ENCODE results near the gene FKBP8.

The FKBP8 gene

GRCh38 chr19:18520848-18521691, 22.3 kb downstream of the FKBP8 start:
- no peak for DNase-seq

GRCh38 chr19:18519962-18520847, 23.2 kb downstream of the FKBP8 start:
- no peak for DNase-seq

GRCh38 chr19:18518639-18519038, 24.7 kb downstream of the FKBP8 start:
- DNase-seq = no peak

- DNase-seq = no peak
Measured at GRCh38 chr19:18517606-18518005, 25.8 kb downstream of the FKBP8 start.

GRCh38 chr19:18515959-18516358, 27.4 kb downstream of the FKBP8 start:
- no peak for DNase-seq

GRCh38 chr19:18514800-18515682, 28.3 kb downstream of the FKBP8 start:
- no peak for DNase-seq

- DNase-seq = no peak
Measured at GRCh38 chr19:18513868-18514267, 29.5 kb downstream of the FKBP8 start.

- DNase-seq = no peak
Measured at GRCh38 chr19:18510216-18510615, 33.2 kb downstream of the FKBP8 start.

- DNase-seq = no peak
Measured at GRCh38 chr19:18508585-18508984, 34.8 kb downstream of the FKBP8 start.

- DNase-seq = no peak
Measured at GRCh38 chr19:18507727-18508440, 35.5 kb downstream of the FKBP8 start.

- DNase-seq = no peak
Measured at GRCh38 chr19:18507021-18507726, 36.2 kb downstream of the FKBP8 start.

- no peak for DNase-seq
Measured at GRCh38 chr19:18506101-18506930, 37.1 kb downstream of the FKBP8 start.

- DNase-seq = no peak
Measured at GRCh38 chr19:18504886-18505610, 38.3 kb downstream of the FKBP8 start.

GRCh38 chr19:18503971-18504885, 39.1 kb downstream of the FKBP8 start:
- no peak for DNase-seq

GRCh38 chr19:18503337-18503970, 39.9 kb downstream of the FKBP8 start:
- DNase-seq = no peak

GRCh38 chr19:18502638-18503294, 40.6 kb downstream of the FKBP8 start:
- no peak for DNase-seq

- DNase-seq = no peak
Measured at GRCh38 chr19:18502246-18502637, 41.1 kb downstream of the FKBP8 start.

GRCh38 chr19:18501832-18502231, 41.5 kb downstream of the FKBP8 start:
- DNase-seq = no peak
